ENCODE data around the gene AFAP1.

Gene AFAP1

GRCh38 chr4:7752649-7753048, 187.0 kb downstream of the AFAP1 start:
- FAIRE-seq (no peak), DNase-seq (ENCODE audit: extremely low spot score, insufficient read length, low read depth) (no peak)

GRCh38 chr4:7750972-7751371, 188.7 kb downstream of the AFAP1 start:
- no peak for DNase-seq (ENCODE audit: extremely low spot score, insufficient read length, low read depth)
- no peak for FAIRE-seq

GRCh38 chr4:7750523-7750922, 189.1 kb downstream of the AFAP1 start:
- DNase-seq (ENCODE audit: extremely low spot score, insufficient read length, low read depth), result no peak
- FAIRE-seq, result no peak

GRCh38 chr4:7747566-7747965, 192.1 kb downstream of the AFAP1 start:
- FAIRE-seq (no peak), DNase-seq (ENCODE audit: extremely low spot score, insufficient read length, low read depth) (no peak)

- no peak for FAIRE-seq
Measured at GRCh38 chr4:7747062-7747385, 192.6 kb downstream of the AFAP1 start.

GRCh38 chr4:7746351-7747061, 193.2 kb downstream of the AFAP1 start:
- FAIRE-seq (no peak), DNase-seq (ENCODE audit: extremely low spot score, insufficient read length, low read depth) (no peak)

More at GRCh38 chr4:7747062-7747385, 192.6 kb downstream of the AFAP1 start:
- no peak for DNase-seq (ENCODE audit: extremely low spot score, insufficient read length, low read depth)

GRCh38 chr4:7745301-7745885, 194.3 kb downstream of the AFAP1 start:
- no peak for FAIRE-seq
- no peak for DNase-seq (ENCODE audit: extremely low spot score, insufficient read length, low read depth)

- no peak for DNase-seq (ENCODE audit: extremely low spot score, insufficient read length, low read depth)
- FAIRE-seq, result no peak
Measured at GRCh38 chr4:7744142-7744804, 195.4 kb downstream of the AFAP1 start.

- FAIRE-seq (no peak), DNase-seq (ENCODE audit: extremely low spot score, insufficient read length, low read depth) (no peak)
Measured at GRCh38 chr4:7742807-7743280, 196.8 kb downstream of the AFAP1 start.

GRCh38 chr4:7741946-7742806, 197.5 kb downstream of the AFAP1 start:
- FAIRE-seq (no peak), DNase-seq (ENCODE audit: extremely low spot score, insufficient read length, low read depth) (no peak)

GRCh38 chr4:7740866-7741525, 198.7 kb downstream of the AFAP1 start:
- DNase-seq (ENCODE audit: extremely low spot score, insufficient read length, low read depth) (no peak), FAIRE-seq (no peak)

GRCh38 chr4:7739918-7740865, 199.5 kb downstream of the AFAP1 start:
- no peak for FAIRE-seq
- DNase-seq (ENCODE audit: extremely low spot score, insufficient read length, low read depth), result no peak

- DNase-seq (ENCODE audit: extremely low spot score, insufficient read length, low read depth), result no peak
- FAIRE-seq, result no peak
Measured at GRCh38 chr4:7739077-7739917, 200.4 kb downstream of the AFAP1 start.

- FAIRE-seq (no peak), DNase-seq (ENCODE audit: extremely low spot score, insufficient read length, low read depth) (no peak)
Measured at GRCh38 chr4:7738458-7739076, 201.1 kb downstream of the AFAP1 start.

- DNase-seq (ENCODE audit: extremely low spot score, insufficient read length, low read depth) (no peak), FAIRE-seq (no peak)
Measured at GRCh38 chr4:7737752-7738457, 201.8 kb downstream of the AFAP1 start.

GRCh38 chr4:7737268-7737645, 202.4 kb downstream of the AFAP1 start:
- no peak for FAIRE-seq

More at GRCh38 chr4:7737268-7737645, 202.4 kb downstream of the AFAP1 start:
- DNase-seq (ENCODE audit: extremely low spot score, insufficient read length, low read depth), result no peak
